Measurements from ENCODE around the gene P4HB.

Gene P4HB

DNA sequence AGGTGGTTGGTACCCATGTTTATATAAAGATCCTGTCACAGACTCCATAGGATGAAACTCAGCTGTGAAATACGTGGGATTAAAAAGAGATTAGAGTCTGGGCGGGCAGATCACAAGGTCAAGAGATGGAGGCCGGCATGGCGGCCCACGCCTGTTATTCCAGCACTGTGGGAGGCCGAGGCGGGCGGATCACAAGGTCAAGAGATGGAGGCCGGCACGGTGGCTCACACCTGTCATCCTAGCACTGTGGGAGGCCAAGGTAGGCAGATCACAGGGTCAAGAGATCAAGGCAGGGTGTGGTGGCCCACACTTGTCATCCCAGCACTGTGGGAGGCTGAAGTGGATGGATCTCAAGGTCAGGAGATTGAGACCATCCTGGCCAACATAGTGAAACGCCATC is 35.1 kb upstream of the P4HB start:
- DNase-seq: no peak

DNA sequence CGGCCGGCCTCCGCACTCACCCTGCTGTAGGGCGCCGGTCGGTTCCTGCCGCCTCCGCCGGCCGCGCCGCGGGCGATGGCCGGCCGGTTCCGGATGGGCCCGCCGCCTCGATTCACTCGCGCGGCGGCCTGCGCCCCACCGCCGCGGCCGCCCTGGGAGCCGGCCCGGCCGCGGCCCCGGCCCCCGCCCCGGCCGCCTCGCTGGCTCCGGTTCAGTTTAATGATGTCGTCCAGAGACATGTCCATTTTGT is 30.9 kb upstream of the P4HB start:
- DNase-seq: no peak

GRCh38 chr17:81890447-81891302 is 30.3 kb upstream of the P4HB start:
- no peak for DNase-seq

DNA sequence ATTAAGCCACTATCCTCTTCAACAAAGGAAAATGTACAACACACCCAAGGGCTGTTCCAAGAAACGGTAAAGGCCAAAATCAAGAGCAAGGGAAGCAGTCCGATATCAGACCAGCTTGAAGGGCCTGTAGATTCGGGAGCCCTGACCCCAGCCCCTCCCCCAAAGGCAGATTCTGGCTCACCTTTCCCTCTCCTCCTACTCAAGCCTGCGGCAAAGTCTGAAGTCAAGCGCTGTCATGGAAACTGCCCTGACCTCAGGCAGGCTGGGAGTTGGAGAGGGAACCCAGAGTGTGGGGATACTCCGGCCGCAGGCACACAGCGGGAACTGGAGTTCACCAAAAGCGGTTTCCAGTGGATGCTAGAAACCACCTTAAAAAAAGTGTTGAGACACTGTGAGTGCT is 29.3 kb upstream of the P4HB start:
- no peak for DNase-seq

DNA sequence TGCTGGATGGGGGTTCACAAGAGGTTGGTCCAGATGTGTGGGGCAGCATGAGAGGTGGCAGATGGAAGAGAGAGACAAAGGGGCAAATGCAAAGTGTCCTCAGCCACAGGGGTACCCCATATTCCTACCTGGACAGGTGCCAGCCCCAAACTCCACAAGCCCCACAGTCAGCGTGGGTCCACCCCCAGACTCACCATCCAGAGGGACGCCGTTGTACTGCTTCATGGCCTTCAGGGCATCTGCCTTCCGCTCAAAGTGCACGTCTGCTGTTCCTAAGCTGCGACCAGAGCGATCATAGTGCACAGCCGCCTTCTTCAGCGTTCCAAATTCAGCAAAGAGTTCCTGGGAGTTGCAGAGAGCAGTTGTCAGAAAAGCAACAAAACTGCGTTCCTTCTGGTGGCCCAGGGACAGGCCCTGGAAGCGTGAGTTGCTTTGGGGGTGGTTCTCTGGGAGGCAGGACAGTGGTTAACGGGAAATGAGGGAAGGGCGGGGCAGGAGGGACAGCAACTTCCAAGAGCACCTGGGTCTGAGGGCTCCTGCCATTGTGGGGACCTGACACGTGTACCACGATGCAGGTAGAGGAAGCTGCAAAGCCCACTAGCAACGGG is 28.8 kb upstream of the P4HB start:
- no peak for DNase-seq

DNA sequence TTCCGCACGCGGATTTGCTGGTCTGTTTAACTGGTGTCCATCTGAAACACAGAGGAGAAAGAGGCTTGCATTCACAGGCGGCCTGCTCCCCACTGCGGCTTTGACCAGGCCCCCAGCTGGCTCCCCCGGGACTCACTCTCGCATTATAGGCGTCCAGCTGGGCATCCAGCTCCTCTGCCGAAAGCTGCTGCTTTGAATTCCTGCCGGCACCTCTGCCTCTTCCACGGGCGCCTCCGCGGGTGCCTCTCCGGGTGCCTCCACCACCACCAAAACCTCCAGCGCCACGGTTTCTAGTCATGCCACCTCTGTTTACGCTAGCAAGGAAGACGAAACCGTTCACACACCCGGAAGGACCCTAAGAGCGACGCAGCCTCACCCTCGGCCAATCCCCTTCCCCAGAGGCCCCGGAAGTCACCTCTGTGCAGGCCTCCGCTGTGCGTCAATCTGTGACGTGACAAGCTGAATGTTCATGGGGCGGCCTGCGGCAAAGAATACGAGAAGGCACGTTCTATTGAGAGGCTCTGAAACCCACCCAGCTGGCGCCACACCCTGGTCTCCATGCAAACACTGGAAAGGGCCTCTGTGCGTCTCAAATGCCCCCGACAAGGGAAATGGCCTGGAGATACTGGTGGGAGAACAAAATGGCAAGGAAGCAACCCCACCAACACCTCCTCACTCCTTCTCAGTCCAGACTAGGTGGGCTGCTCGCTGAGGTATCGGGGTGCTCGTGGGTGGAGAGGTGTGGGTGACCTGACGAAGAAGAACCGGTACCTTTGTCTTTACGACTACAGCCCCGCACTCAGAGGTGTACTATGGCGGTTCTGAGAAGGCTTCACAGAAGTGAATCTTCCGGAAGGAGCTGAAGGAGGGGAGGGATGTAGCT is 28.0 kb upstream of the P4HB start:
- DNase-seq: no peak

DNA sequence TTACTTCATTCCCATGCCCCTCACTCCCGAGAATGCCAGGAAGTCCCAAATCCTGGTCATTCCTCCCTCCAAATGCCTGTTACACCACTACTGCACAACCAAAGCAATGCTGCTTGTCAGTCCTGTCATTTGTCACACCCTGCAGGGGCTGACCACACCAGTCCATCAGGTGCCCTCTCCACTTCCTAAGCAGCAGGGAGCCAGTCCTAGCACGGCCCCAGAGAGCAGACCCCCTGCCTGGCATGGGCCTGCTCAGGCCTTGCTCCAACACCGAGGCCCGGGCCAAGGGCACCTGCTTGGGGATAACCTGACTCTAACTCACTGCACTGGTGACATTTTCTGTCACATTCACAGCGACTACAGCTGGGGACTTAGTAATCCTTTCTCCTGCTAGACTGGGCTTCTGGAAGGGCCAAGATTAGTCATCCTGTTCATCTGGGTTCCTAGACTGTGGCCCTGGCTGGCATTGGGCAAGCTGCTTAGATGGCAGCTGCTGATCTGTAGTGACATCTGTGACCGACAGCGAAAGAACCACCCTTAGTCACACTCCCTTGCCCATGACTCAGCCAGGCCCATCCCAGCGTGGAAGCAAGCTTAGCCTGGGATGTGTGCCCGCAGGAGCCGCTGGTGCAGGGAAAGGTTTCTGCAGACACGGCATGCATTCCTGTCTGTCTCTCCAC is 25.7 kb upstream of the P4HB start:
- DNase-seq: no peak

- DNase-seq: no peak
Observed at GRCh38 chr17:81885454-81885853, 25.1 kb upstream of the P4HB start.

- no peak for DNase-seq
Observed at GRCh38 chr17:81884968-81885367, 24.6 kb upstream of the P4HB start.

GRCh38 chr17:81884520-81884919 is 24.2 kb upstream of the P4HB start:
- DNase-seq: no peak

DNA sequence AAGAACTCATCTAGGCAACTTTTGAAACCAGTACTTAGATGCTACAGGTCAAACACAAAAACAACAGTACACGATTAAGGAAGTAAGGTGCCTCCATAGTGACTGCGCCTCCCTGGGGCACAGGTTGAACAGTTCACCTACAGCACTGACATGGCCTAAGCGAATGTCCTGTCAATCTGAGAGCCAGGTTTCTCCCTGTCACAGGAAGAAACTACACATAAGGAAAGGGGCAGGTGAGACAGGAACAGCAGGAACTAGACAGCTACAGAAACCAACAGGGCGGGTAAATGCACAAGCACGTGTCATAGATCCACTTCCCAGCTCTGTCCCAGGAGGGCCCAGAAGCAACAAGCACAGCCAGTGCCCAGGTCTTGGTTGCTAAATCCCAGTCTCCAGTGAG is 18.8 kb upstream of the P4HB start:
- no peak for DNase-seq

DNA sequence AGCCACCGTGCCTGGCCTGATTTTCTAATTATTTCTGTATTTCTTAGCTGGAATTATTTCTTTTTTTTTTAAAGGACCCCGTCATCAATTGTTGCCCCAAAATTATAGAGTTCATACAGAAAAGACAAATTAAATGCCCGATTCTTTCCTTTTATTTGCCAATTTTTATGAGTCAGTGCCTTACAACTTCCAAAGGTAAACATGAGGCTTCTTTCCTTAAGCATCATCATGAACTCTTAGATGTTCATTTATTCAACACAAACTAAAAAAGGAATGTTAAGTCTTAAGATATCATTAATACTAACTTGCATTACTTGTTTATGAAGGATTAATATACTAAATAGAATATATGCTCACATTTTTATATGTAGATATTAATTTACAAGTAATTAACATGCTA is 18.0 kb upstream of the P4HB start:
- DNase-seq: no peak

DNA sequence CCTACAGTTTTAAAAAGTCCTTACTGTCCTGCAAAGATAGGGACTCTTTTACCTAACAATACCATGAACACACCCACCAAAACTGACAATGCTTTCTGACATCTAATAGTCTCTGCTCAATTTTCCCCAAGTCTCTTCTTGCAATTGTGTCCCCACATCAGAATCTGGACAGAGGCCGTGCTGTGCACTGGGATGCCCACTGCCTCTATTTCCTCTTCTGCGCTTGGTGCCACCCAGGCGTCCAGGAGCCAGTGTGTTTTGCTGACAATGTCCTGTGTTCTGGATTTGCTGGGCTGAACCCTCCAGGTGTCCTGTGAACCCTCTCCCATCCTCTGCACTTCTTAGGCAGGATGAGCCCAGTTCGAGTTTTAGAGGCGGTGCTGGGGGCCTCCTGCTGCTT is 17.2 kb upstream of the P4HB start:
- no peak for DNase-seq

GRCh38 chr17:81871387-81872230 is 11.3 kb upstream of the P4HB start:
- peak; percentile 90 to 94 for DNase-seq

- DNase-seq: no peak
Observed at GRCh38 chr17:81870981-81871386, 10.6 kb upstream of the P4HB start, which contains the start of gene ARHGDIA. TSS of gene ARHGDIA (minus strand) at chr17:81871337. CDS start at chr17:81869930, 1,407 bp downstream.

- no peak for DNase-seq
Observed at GRCh38 chr17:81870131-81870980, 10.0 kb upstream of the P4HB start.

DNA sequence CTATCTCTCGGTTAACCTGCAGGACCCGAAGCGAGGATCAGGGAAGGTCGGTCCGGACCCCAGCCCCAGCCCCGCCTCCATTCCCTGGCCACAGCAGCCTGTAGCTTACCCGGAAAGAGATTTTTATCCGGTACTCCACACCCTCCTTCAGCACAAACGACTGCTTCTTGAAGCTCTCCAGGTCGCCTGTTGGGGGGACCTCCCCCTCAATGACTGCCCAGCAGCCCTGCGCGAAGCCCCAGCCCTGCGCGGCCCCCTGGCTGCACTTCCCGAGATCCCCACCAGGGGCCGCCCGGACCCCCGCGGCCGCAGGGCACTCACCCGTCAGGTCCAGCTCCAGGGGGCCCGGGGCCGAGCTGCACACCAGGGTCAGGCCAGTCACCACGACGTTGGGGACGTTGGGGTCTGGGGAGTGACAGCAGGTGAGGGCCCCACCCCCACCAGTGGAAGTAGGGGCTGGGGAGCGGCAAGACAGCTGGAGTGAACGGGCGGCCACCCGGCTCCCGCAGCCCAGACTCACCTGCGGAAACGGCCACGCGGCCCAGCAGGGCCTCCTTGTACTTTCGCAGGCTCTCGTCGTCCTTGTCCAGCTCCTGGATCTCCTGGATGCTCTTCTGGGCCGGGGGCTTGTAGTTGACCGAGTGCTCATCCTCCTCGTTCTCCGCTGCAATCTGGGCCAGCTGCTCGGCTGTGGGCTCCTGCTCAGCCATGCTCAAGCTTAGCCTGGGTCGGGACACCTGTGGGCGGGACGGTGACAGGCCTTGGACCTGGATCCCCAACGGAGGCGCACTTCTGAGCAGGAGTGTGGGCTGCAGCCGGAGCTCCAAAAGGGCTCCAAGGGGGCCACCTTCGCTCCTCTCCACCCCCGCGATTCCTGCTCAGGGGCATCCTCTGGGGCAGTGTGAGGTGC is 9.1 kb upstream of the P4HB start:
- no peak for DNase-seq

DNA sequence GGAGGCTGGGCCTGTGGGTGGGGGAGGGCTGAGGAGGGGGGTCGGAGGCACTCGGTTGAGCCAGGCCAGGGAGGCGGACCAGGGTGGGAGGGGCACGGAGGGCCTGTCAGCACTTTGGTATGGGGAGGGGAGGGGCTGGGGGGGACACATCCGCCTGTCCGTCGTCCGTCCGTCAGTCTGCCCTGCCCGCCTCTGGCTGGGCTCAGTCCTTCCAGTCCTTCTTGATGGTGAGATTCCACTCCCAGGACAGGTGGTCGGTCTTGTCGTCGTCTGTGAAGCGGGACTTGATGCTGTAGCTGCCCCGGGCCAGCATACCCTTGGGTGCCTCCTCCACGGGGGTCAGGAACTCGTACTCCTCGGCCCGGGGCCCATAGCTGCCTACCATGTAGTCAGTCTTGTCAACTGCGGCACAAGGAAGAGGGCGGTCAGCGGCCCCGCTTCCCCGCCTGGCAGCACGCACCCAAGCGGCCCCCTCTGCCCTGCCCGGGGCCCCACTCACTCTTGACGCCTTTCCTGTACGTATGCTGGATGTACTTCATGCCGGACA is 8.4 kb upstream of the P4HB start:
- no peak for DNase-seq

DNA sequence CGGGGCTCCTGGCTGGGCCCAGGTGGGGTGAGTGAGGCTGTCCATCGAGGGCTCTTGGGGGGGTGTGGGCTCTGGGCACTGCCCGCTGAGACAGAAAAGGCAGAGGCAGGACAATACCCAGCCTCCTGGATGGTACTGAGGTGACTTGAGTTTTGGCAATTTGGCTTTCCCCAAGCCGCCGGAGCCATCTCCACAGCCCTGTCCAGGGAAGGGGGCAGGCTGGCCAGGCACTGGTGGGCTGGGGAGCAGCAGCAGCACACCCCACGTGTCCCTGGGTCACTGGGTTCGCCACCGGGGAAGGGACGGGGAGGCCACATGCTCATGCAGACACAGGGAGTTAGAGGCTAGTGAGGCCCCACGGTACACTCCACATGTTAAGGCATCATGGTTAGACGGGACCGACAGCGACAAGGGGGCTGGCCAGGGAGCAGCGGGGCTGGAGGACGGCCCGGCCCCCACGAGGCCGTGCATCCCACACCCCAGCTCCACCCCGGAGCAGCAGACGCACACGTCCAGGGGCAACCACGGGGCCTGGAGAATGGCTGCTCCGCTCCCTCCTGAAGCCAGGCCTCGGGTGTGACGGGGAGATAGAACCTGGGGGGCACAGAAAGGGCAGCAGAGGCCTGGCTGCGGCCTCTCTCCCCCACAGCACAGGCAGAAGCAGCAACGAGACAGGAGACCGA is 7.8 kb upstream of the P4HB start:
- DNase-seq: no peak

Data from NCI-H1930 (cell line).